AG09309 (cell line): ENCODE results near the gene GLTP.

ENCODE experiments used
- DNase-seq: peaks from one replicate; pipeline ENCODE4 v3.0.0-alpha.2; 2010; ENCODE audit warnings: low read depth
- H3K4me3 ChIP-seq: 2 replicates; pipeline ENCODE4 v1.5.1; 2011; ENCODE audit warnings: mild to moderate bottlenecking, low read depth, low read length, moderate library complexity; ENCODE audit not compliant: control insufficient read depth
- CTCF ChIP-seq: IDR thresholded peaks from 2 replicates; pipeline ENCODE4 v1.5.1; 2011; ENCODE audit warnings: mild to moderate bottlenecking, low read depth, low read length, inconsistent platforms; ENCODE audit not compliant: insufficient read depth, control insufficient read depth; ENCODE audit errors: missing control alignments

Gene GLTP

GRCh38 chr12:109878749-109879148 is 1.6 kb downstream of the GLTP start:
- no peak for DNase-seq
- peak overlapping the region; percentile 86 for H3K4me3 ChIP-seq
- TF ChIP-seq CTCF = no peak

GRCh38 chr12:109878247-109878625 is 2.1 kb downstream of the GLTP start:
- DNase-seq = no peak
- no peak overlapping the region for H3K4me3 ChIP-seq
- TF ChIP-seq CTCF = no peak

- TF ChIP-seq CTCF = no peak
- DNase-seq = no peak
- H3K4me3 ChIP-seq = no peak overlapping the region
Observed at GRCh38 chr12:109877504-109878246, 2.7 kb downstream of the GLTP start.

- TF ChIP-seq CTCF = no peak
- no peak for DNase-seq
- H3K4me3 ChIP-seq = no peak overlapping the region
Observed at GRCh38 chr12:109876406-109876805, 3.9 kb downstream of the GLTP start.

GRCh38 chr12:109875572-109876131 is 4.7 kb downstream of the GLTP start:
- TF ChIP-seq CTCF = no peak
- no peak overlapping the region for H3K4me3 ChIP-seq
- DNase-seq = no peak

GRCh38 chr12:109873653-109874052 is 6.7 kb downstream of the GLTP start:
- no peak for DNase-seq
- TF ChIP-seq CTCF = no peak
- H3K4me3 ChIP-seq = no peak overlapping the region
